GM21381 (cell line): ENCODE data around the gene DACT1.
A peak's percentile ranks its signal among the peaks of the same experiment; 100 is the strongest.
"Not testable (repeated sequence)": the region's sequence is repeated elsewhere in the genome, so short reads cannot be mapped to it uniquely, and the experiment has no call there.

Experiments
- ATAC-seq: cut with Tn5 transposase; IDR thresholded peaks from one replicate; pipeline ENCODE4 v1.9.1; 2021; ENCODE audit warnings: mild to moderate bottlenecking, moderate library complexity; ENCODE audit not compliant: unreplicated experiment

The DACT1 gene, protein sequence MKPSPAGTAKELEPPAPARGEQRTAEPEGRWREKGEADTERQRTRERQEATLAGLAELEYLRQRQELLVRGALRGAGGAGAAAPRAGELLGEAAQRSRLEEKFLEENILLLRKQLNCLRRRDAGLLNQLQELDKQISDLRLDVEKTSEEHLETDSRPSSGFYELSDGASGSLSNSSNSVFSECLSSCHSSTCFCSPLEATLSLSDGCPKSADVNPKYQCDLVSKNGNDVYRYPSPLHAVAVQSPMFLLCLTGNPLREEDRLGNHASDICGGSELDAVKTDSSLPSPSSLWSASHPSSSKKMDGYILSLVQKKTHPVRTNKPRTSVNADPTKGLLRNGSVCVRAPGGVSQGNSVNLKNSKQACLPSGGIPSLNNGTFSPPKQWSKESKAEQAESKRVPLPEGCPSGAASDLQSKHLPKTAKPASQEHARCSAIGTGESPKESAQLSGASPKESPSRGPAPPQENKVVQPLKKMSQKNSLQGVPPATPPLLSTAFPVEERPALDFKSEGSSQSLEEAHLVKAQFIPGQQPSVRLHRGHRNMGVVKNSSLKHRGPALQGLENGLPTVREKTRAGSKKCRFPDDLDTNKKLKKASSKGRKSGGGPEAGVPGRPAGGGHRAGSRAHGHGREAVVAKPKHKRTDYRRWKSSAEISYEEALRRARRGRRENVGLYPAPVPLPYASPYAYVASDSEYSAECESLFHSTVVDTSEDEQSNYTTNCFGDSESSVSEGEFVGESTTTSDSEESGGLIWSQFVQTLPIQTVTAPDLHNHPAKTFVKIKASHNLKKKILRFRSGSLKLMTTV

DNA sequence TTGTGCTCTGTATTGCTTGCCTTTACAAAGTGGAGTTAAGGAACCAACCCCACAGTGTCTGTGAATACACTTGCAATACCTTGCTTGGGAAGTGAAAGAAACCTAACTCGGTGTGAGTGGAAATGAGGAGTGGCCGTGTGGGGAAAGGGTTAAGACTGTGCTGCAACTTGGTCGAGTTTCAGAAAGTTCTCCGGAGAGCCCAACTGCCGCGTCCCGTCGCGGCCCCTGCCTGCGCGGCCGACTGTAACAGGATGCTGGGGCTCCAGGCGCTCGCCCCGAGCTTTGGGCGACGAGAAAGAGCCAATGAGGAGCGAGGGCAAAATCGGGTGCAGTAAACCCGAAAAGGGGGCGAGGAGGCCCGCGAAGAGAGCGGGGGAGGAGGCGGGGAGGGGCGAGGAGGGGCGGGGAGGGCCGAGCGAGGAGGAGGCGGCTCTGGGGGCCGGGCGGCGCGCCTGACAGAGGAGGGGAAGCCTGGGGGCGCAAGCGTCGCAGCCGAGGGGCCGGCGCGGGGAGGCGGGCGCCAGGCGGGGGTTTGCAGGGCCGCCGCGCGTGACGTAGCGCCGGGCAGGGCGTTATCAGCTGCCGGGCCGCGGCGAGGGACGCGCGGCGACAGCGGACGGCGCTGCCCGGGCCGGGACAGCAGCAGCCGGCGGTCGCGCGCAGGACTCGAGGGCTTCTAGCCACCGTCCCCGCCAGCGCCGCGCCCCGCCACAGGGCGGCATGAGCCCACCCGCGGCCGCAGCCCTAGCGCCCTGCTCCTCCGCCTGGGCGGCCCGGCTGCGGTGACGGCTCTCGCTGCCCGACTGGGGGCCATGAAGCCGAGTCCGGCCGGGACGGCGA, at the start of gene DACT1:
Gene DACT1, plus strand, starts transcription at position 572 of the 840 bp plus-strand sequence. Its CDS starts 241 bp downstream, at position 813.
- peak; percentile 61 for ATAC-seq

DNA sequence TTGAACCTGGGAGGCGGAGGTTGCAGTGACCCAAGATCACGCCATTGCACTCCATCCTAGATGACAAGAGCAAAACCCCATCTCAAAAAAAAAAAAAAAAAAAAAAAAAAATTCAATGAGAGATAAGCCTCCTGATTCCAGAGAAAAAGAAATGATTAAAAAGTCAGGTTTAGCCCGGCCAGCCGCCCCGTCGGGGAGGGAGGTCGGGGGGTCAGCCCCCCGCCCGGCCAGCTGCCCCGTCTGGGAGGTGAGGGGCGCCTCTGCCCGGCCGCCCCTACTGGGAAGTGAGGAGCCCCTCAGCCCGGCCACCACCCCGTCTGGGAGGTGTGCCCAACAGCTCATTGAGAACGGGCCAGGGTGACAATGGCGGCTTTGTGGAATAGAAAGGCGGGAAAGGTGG, 49.4 kb upstream of the DACT1 start:
- ATAC-seq = not testable (repeated sequence)

DNA sequence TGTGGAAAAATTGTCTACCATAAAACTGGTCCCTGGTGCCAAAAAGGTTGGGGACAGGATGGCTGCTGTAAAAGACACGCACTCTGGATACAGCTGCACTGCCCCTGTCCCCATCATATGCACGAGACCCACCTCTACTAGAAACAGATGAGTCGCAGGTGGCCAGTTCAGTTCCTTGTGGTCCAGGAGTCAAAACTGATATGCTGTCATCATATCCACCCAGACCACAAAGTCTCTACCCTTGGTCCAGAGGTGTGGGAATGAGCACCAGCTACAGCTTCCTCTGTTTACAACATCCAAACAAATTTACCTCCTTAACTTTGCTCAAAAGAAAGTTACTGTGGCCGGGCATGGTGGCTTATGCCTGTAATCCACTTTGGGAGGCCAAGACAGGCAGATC, 43.8 kb upstream of the DACT1 start:
- ATAC-seq = no peak

DNA sequence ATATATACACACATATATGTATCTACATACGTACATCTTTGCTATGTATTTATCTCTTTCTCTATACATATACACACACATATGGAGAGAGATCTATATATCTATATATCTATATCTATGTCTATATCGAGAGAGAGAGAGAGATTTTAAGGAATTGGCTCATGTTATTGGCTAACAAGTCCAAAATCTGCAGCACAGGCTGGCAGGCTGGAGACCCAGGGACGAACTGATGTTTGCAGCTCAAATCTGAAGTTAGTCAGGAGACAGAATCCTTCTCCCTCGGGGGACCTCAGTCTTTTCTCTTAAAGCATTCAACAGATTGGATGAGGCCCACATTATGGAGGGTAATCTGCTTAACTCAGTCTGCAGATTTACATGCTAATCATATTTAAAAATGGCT, 40.7 kb upstream of the DACT1 start:
- ATAC-seq = no peak

DNA sequence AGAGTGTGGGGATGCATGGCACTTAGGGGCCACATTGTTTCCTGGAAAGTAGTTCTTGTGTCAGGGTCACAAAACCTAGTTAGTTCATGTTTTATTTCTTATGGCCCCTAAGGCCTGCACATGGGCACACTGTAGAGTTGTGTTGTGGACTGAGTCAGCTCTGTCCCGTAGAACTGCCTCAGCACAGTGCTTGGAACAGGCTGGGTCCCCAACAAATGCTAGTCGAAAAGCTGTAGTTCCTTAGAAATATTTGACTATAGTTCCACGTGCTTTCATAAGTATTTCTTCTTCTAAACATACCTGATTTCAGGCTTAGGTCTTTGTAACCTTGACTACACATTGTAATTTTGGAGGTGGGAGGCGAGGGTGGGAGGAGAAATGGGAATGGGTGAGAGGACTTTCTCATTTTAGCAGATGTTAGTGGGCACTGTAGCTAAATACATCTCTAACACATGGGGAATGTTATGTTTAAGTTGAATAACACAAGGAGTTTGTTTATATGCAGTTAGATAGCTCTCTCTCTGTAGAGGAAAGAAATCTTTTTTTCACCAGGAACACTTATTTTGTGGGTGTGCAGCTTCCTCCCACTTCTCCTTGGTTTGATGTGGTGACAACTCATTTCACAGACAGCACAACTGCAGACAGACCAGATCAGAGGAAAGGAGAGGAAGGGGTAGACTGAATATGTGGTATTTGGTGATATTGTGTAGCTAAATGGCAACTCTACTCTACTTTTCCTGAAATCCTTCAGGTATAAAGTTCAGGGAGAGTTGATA, 39.5 kb upstream of the DACT1 start:
- ATAC-seq = no peak

DNA sequence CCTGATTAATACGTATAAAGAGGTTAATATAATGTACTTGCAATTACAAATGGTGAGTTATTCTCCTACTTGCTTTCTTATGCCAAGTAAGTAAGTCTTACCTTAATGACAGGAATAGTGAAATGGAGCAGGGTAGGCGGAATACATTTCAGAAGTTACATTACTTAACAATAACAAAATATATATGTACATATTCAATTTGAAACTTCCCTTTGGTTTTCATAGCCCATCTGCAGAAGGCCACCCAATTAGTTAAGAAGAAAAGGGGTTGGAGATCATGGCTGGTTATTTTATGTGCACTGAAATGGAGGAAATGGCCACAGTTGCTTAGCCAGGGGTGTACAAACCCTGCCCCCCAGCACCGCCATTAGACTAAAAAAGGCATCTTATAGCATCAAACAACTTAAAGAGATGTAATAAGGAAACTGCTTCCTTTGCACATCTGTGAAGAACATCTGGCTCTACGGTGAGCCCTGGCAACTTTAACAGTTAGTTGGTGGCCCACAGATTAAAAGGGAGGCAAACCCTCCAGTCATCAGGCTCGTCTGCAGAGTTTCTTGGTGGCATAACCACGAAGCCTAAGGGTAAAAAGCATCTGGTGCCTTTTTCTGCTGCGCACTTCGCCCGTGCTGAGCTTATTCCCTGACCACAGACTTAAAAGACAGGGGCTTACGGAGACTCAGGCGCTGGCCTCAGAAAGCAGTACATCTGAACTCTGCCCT, 38.8 kb upstream of the DACT1 start:
- no peak for ATAC-seq

DNA sequence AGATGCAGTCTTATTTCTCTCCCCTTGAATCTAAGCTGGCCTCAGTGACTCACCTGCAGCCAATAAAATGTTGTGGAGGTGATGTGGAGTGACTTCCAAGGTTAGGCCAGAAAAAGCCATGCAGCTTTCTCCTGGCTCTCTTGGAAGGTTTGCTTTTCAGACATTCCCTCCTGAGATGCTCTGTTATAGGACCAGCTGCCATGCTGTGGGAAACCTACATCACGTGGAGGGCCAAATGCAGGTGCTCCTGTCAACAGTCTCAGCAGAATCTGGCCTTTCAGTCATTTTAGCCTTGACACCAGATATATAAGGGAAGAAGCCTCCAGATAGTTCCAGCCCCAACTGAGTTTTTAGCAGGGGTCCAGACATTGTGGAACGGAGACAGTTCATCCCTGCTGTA, 38.1 kb upstream of the DACT1 start:
- no peak for ATAC-seq

DNA sequence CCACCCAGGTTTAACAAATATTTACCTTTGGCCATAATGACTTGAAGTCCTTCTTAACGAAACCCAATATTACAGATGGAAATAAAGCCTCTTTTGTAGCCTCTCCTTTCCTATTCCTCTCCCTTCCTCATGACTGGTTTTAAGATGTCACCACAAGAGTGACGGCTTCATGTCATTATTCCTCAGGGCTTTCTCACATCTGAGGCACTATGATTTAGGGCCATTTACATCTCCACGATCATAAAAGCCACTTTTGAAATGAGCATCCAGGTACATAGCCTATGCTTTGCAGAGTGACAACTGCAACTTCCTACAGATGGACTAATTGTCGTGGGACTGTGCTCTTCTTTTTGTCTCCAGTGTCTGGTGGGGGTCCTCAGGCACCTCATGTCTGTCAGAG, 32.3 kb upstream of the DACT1 start:
- ATAC-seq = no peak

DNA sequence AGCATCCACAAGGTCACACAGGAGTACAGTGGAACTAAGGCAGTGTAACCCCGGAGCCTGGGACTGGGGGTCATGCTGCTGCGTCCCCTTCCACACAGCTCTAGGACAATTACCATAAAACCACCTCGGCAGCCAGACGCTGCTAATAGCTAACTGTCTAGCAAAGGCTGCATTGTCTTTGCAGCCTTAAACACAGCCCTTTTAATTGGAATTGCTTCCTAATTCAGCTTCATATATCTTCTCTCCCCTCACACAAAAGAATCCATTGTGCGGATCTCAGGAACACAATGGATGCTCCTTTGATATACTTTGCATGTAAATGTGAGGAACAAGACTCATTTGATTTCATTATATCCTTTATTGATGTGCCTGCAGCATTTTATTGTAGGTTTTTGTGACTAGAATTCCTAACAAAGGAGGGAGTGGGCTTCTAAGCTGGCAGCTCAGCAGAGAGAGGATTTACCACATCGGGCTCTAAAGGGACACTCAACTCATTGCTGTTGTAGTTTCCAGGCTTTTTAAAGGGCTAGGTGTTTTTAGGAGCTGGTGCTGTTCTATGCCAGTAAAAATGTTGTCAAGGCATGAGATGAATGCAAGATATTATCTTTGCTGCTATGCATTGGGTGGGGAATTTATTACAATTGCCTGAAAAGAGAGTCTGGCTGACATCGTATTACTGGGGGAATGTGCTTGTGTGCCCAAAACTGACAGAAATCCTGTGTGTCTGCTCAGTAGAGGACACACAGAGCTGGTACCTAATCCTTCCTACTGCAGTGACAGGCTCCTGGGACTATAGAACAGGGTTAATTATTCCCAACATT, 30.4 kb upstream of the DACT1 start:
- no peak for ATAC-seq

DNA sequence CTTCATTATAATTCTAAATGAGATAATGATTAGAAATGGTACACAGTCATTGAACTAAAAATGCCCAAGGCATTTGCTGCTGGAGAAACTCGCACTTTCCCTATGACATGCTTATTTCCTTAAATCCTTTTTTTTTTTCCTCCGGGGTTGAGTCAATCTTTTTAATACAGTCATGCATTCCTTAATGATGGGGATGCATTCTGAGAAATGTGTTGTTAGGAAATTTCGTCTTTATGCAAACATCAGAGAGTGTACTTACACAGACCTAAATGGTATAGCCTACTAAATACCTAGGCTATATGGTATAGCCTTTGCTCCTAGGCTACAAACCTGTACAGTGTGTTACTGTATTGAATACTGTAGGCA, 29.8 kb upstream of the DACT1 start:
- ATAC-seq = no peak

DNA sequence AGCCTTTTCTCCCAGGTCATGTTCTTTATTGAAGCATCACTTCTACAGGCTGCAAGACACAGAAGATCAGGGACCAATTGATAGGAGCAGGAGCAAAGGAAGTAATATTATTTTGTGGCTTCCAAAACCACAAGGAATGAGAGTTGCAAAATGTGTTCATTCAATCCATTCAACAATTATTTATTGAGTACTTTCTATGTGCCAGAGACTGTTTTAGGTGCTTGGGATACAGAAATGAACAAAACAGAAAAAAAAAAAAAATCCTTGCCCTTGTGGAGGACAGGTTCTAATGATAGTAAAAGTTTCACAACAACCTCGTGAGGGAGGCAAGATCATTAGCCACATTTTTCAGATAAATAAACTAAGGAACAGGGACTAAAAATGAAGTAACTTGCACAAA, 20.1 kb upstream of the DACT1 start:
- no peak for ATAC-seq

DNA sequence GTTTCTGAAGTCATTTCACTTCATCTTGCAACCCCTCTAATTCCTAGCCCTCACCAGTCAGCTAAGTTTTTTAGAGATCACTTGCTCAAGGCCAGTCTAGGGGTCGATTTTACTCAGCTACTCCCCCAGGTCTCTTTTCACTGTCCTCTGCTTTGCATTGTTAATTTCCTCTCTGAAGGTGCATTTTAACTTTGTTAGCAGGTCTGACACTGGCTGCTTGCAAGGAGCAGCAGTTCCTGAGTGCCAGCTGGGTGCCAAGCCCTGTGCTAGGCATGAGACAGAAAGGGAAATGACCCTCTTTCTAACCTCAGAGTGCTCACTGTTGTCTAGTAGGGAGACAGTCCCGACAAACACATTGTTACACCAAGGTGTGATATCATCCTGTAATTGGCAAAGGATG, 17.8 kb upstream of the DACT1 start:
- ATAC-seq = no peak

DNA sequence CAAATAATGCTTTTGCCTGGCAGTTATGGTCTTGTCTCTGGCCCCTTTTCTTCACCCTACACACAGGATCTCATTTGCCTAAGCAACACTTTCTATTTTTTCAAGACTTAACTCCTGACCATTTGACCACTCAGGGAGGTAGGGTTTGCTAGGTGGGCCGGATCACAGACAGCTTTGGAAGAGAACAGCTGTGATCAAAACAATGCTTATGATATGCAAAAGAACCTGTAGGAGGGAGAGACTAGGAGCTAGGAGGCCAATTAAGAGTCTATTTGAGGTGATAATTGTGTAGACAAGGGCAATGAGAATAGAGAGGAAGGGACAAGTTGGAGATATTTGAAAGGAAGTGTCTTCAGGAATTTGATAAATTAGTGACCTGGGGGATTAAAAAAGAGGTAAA, 12.3 kb upstream of the DACT1 start:
- ATAC-seq = no peak

DNA sequence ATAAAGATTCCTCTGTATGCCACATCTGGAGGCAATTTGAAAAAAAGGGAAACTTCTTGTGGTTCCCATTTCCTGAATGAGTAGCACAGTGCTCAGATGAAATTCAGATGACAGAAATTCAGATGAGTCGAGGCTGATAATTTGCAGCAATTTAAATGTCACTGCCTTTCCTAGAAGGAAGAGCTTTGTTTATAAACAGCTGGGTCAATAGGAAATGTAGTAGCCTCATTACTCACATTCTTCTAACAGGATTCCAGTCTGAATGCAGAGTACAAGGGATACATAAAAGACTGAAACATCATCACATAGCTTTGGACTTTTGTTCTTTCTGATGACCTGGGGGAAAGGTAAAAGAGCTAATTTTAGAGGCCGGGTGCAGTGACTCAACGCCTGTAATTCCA, 11.3 kb upstream of the DACT1 start:
- ATAC-seq = no peak

DNA sequence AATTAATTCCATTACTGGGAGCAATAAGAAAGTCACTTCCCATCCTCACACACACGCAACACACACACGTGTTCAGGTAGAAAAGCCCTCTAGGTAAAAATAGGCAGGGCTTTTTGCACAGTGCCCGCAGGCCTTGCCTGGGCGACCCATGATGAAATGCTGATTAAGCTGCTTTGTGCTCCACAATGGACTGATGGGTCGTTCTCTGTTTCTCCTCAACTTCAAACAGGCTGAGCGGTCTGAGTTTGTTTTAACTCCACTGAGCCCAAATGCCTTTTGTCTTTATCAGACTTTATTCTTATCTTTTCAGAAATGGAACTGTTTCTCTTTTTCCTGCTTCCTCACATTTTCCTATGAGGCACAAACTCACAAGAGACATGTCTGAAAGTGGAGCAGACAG, 9.4 kb upstream of the DACT1 start:
- no peak for ATAC-seq

DNA sequence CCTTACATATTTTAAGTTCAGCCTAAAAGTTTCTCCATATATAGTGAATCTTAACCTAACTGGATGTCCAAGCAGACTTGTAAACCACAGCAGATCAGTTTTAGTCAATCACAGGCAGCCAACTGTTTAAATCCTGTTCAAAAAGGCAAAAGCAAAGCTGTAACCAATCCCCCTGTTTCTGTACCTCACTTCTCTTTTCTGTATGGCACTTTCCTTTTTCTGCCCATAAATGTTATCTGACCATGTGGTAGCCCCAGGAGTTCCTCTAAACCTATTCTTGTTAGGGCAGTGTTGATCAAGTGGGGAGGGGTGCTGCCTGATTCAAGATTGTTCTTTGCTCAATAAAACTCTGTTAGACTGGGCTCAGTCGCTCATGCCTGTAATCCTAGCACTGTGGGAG, 8.5 kb upstream of the DACT1 start:
- no peak for ATAC-seq

DNA sequence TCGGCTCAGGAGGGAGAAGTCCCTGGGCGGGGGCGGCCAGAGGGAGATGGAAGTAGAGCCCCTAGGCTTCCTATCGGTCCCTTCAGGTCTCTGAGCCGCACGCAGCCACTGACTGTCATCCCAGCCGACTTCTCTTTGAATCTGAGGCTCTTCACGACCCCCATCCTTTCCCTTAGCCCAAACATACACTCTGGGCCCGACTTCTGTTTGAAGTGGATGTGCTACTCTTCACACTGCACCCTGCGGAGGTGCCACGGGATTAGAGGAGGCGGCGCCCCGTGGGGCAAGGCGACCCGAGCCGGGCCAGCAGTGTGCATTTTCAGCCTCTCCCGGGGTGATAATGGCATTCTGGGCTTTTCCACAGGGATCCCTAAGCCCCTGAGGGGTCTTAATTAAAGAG, 6.0 kb upstream of the DACT1 start:
- ATAC-seq = no peak

DNA sequence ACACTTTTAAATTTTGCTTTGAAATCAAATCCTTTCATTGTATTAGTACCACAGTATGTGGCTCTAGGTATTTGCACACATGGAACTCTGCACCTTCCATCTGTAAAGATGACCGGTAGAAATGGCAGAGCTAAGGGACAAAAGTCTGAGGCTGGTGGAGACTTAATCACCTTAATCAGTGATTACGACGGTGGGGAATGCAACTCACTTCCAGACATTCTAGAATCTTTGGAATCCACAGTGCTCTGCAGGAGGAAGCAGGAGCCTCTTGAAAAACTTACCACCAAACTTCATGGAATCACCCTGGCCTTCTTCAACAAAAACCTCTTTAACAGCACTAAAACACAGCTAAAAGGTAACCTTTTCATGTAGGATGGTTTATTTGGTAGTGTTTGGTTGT, 3.9 kb upstream of the DACT1 start:
- no peak for ATAC-seq

DNA sequence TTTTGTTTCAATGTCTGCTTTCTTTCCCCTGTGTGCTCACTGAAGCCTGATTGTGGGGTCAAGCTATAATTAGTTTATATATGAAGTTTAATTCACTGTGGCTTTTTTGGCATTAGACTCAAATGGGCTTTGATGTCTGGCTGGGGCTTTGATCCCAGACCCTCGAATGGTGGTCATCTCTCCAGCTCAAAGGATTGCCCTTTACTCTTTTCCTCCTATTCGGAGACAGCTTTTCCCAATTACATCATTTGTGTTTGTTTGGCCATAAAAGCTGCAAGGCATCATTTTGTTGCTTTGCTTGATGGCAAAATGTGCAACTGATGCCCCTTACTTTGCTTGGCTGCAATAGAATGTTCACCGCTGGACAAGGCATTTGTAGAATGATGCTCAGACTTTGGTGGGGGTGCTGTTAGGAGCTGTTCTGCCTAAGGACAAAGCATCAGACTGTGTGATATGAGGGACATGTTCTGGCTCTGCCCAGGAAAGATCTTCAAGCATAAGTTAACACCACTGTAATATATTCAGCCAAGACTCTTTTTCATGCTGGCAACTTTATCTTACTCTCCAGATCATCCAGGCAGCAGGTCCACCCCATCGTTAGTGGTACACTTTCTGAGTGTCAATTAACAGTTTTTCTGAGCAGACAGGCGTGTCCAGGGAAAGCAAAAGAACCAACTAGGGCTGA, 3.2 kb upstream of the DACT1 start:
- no peak for ATAC-seq
